GM23338 (cell line): ENCODE data around the gene SMYD3. TPM values are rescaled to one million over a fixed set of nuclear protein-coding genes. Genes with fewer than 3 reads are reported as not detected.

ENCODE experiments used
- ATAC-seq: fragments of 200-7000 bp; cut with Tn5 transposase; 3 replicates; pipeline ENCODE4 v1.9.1; 2020
- DNase-seq: peaks from one replicate; pipeline ENCODE4 v3.0.0-alpha.2; 2015; ENCODE audit warnings: low spot score
- H2AFZ ChIP-seq: fragments of 200-600 bp; sonication (generic); 2 replicates; pipeline ENCODE4 v1.8.0; 2016; ENCODE audit warnings: antibody characterized with exemption, mild to moderate bottlenecking, moderate library complexity
- H3F3A ChIP-seq: fragments of 200-600 bp; sonication (generic); replicated peaks from 2 replicates; pipeline ENCODE4 v1.8.0; 2017; ENCODE audit warnings: antibody characterized with exemption, mixed run types, low read depth
- H3K27ac ChIP-seq: fragments of 200-600 bp; sonication (generic); 2 replicates; pipeline ENCODE4 v1.6.1; 2016; ENCODE audit warnings: low read depth
- H3K27me3 ChIP-seq: fragments of 200-600 bp; sonication (generic); 2 replicates; pipeline ENCODE4 v1.8.0; 2016; ENCODE audit warnings: mild to moderate bottlenecking, mixed run types, moderate library complexity; ENCODE audit not compliant: insufficient read depth
- H3K36me3 ChIP-seq: fragments of 200-600 bp; sonication (generic); 2 replicates; pipeline ENCODE4 v1.8.0; 2016; ENCODE audit warnings: mild to moderate bottlenecking; ENCODE audit not compliant: insufficient read depth
- H3K4me1 ChIP-seq: fragments of 200-600 bp; sonication (generic); 2 replicates; pipeline ENCODE4 v1.8.0; 2016; ENCODE audit warnings: mild to moderate bottlenecking, moderate library complexity; ENCODE audit not compliant: insufficient read depth
- H3K4me2 ChIP-seq: fragments of 200-600 bp; sonication (generic); 2 replicates; pipeline ENCODE4 v1.7.1; 2017; ENCODE audit warnings: mixed run types
- H3K4me3 ChIP-seq: fragments of 200-600 bp; sonication (generic); 2 replicates; pipeline ENCODE4 v1.6.1; 2016; ENCODE audit warnings: mixed run types
- H3K79me2 ChIP-seq: fragments of 200-600 bp; sonication (generic); replicated peaks from 2 replicates; pipeline ENCODE4 v1.8.0; 2017; ENCODE audit warnings: mild to moderate bottlenecking; ENCODE audit not compliant: insufficient read depth
- H3K9me2 ChIP-seq: fragments of 200-600 bp; sonication (generic); 2 replicates; pipeline ENCODE4 v1.8.0; 2017; ENCODE audit not compliant: insufficient read depth
- H4K20me1 ChIP-seq: fragments of 200-600 bp; sonication (generic); replicated peaks from 2 replicates; pipeline ENCODE4 v1.8.0; 2017; ENCODE audit warnings: mild to moderate bottlenecking; ENCODE audit not compliant: insufficient read depth
- H3K27ac Mint-ChIP-seq: 2 replicates; pipeline ENCODE4 v1.8.0; 2020; ENCODE audit warnings: inconsistent platforms, mild to moderate bottlenecking, moderate library complexity, mixed read lengths
- H3K27me3 Mint-ChIP-seq: 3 replicates; pipeline ENCODE4 v1.8.0; 2022; ENCODE audit warnings: low read depth, mild to moderate bottlenecking, moderate library complexity, mixed read lengths, inconsistent platforms; ENCODE audit not compliant: insufficient read depth, poor library complexity
- H3K36me3 Mint-ChIP-seq: 3 replicates; pipeline ENCODE4 v1.8.0; 2021; ENCODE audit warnings: low read depth, mild to moderate bottlenecking, inconsistent platforms, moderate library complexity, mixed read lengths
- H3K4me1 Mint-ChIP-seq: 3 replicates; pipeline ENCODE4 v1.8.0; 2020; ENCODE audit warnings: mild to moderate bottlenecking, inconsistent platforms, mixed read lengths
- H3K4me3 Mint-ChIP-seq: 3 replicates; pipeline ENCODE4 v1.8.0; 2021; ENCODE audit warnings: moderate library complexity, mild to moderate bottlenecking, inconsistent platforms, mixed read lengths
- H3K9me3 Mint-ChIP-seq: 3 replicates; pipeline ENCODE4 v1.8.0; 2020; ENCODE audit warnings: moderate library complexity, mild to moderate bottlenecking, inconsistent platforms, mixed read lengths
- CREB1 ChIP-seq: fragments of 250-450 bp; sonication (Bioruptor Pico); IDR thresholded peaks from 2 replicates; pipeline ENCODE4 v1.5.0; 2020; ENCODE audit warnings: low read depth, mild to moderate bottlenecking, moderate library complexity
- CTCF ChIP-seq, 2 experiments: fragments of 200-600 bp in 1 of 2; sonication (generic) in 1 of 2; conservative IDR thresholded peaks; 2 replicates each; pipeline versions ENCODE4 v1.5.1 to v1.6.1; 2016 to 2017; ENCODE audit warnings: antibody characterized with exemption in 2 of 2, low read depth in 2 of 2, mild to moderate bottlenecking in 2 of 2, moderate library complexity in 1 of 2
- ETS1 ChIP-seq: IDR thresholded peaks from 2 replicates; pipeline ENCODE4 v1.6.1; 2016; ENCODE audit warnings: antibody characterized with exemption
- EZH2 ChIP-seq: fragments of 200-600 bp; sonication (generic); IDR thresholded peaks from one replicate; pipeline ENCODE4 v1.8.0; 2017; ENCODE audit warnings: antibody characterized with exemption, mild to moderate bottlenecking, low read depth; ENCODE audit not compliant: unreplicated experiment
- EZH2phosphoT487 ChIP-seq: fragments of 200-600 bp; sonication (generic); IDR thresholded peaks from one replicate; pipeline ENCODE4 v1.8.1; 2018; ENCODE audit warnings: antibody characterized with exemption; ENCODE audit not compliant: unreplicated experiment
- JUNB ChIP-seq: IDR thresholded peaks from one replicate; pipeline ENCODE4 v1.6.1; 2016; ENCODE audit warnings: antibody characterized with exemption; ENCODE audit not compliant: unreplicated experiment
- NANOG ChIP-seq: IDR thresholded peaks from 2 replicates; pipeline ENCODE4 v1.6.1; 2016; ENCODE audit warnings: antibody characterized with exemption, borderline replicate concordance
- POLR2AphosphoS5 ChIP-seq: IDR thresholded peaks from 2 replicates; pipeline ENCODE4 v1.6.1; 2016; ENCODE audit warnings: antibody characterized with exemption, low read depth
- REST ChIP-seq: IDR thresholded peaks from one replicate; pipeline ENCODE4 v1.6.1; 2018; ENCODE audit warnings: antibody characterized with exemption; ENCODE audit not compliant: unreplicated experiment
- STAT1 ChIP-seq: IDR thresholded peaks from one replicate; pipeline ENCODE4 v1.6.1; 2016; ENCODE audit warnings: antibody characterized with exemption; ENCODE audit not compliant: unreplicated experiment
- ZNF114 ChIP-seq: fragments of 250-450 bp; sonication (Bioruptor Pico); IDR thresholded peaks from 2 replicates; pipeline ENCODE4 v1.5.0; 2020; ENCODE audit warnings: mild to moderate bottlenecking, moderate library complexity
- ZNF331 ChIP-seq: fragments of 250-450 bp; sonication (Bioruptor Pico); IDR thresholded peaks from 2 replicates; pipeline ENCODE4 v1.5.0; 2020; ENCODE audit warnings: low read depth, mild to moderate bottlenecking, moderate library complexity
- ZNF462 ChIP-seq: fragments of 250-450 bp; sonication (Bioruptor Pico); IDR thresholded peaks from 2 replicates; pipeline ENCODE4 v1.5.0; 2020; ENCODE audit warnings: mild to moderate bottlenecking, moderate library complexity
- polyA plus RNA-seq: library from polyadenylated mRNA; unstranded; fragments of >200 nt; fragmentation: Nextera tagmentation; extraction: Ambion mirVana; gene quantifications from 2 replicates; pipeline ENCODE4 v1.2.1, GENCODE V29; 2016
- total RNA-seq: library from RNA; depleted of rRNA; stranded (reverse); fragments of >200 nt; shearing (Covaris generic); gene quantifications from 2 replicates; pipeline ENCODE4 v1.2.3, GENCODE V29; 2014

Gene SMYD3
- total and polyA plus RNA-seq, 2 experiments from 2014 or later, result 31.8 to 34.4 TPM

- Histone ChIP-seq H4K20me1 (no peaks in the 10 kb centered on the region), H3F3A (no peaks in the 10 kb centered on the region), H3K27me3 (no peaks in the 10 kb centered on the region), H3K36me3 (no peaks in the 10 kb centered on the region), H3K27ac (no peak overlapping the region), H3K79me2 (no peaks in the 10 kb centered on the region), H3K4me3 (no peak overlapping the region), H3K9me2 (no peaks in the 10 kb centered on the region), H3K4me1 (0 out of 2 replicates have a peak, but pooled peaks cover 10% of the 10 kb centered on the region), H2AFZ (no peak overlapping the region), H3K4me2 (no peak overlapping the region)
- DNase-seq (no peak), ATAC-seq (no peak)
- Mint-ChIP-seq H3K9me3 (no peaks in the 10 kb centered on the region), H3K27me3 (no peaks in the 10 kb centered on the region), H3K4me3 (no peak overlapping the region), H3K36me3 (no peaks in the 10 kb centered on the region), H3K27ac (no peak overlapping the region), H3K4me1 (peaks cover 29% of the 10 kb centered on the region)
- no peak for TF ChIP-seq EZH2
- TF ChIP-seq ETS1, result no peak
- no peak for TF ChIP-seq CREB1 (CRISPR knock-in tag)
- TF ChIP-seq ZNF114 (CRISPR knock-in tag), result no peak
- no peak for TF ChIP-seq STAT1
- TF ChIP-seq REST, result no peak
- TF ChIP-seq JUNB, result no peak
- TF ChIP-seq POLR2AphosphoS5, result no peak
- TF ChIP-seq ZNF331 (CRISPR knock-in tag), result no peak
- TF ChIP-seq ZNF462 (CRISPR knock-in tag), result no peak
- TF ChIP-seq EZH2phosphoT487, result no peak
- no peak for TF ChIP-seq CTCF (conservative IDR thresholded peaks at IDR 0.05; ENCODE audit: low read depth in 2 of 2)
- TF ChIP-seq NANOG, result no peak
These were observed 211.7 kb downstream of the SMYD3 start for GRCh38 chr1:246295340-246295739.
